LNCaP clone FGC (cell line): ENCODE data around the gene UBE2G1.
"Not testable (repeated sequence)": the region's sequence is repeated elsewhere in the genome, so short reads cannot be mapped to it uniquely, and the experiment has no call there.

Experiments used
- DNase-seq: peaks from one replicate; pipeline ENCODE4 v3.0.0-alpha.2; 2011; ENCODE audit warnings: low read depth
- H3K4me3 ChIP-seq: 2 replicates; pipeline ENCODE4 v1.5.1; 2011; ENCODE audit warnings: mild to moderate bottlenecking, low read depth, low read length, control low read depth
- TF ChIP-seq, protein P1 (sequence below): IDR thresholded peaks from 2 replicates; pipeline ENCODE4 v1.5.1; 2012; ENCODE audit warnings: mild to moderate bottlenecking; ENCODE audit not compliant: control insufficient read depth, insufficient read depth; ENCODE audit errors: extremely low read depth

The UBE2G1 gene

DNA sequence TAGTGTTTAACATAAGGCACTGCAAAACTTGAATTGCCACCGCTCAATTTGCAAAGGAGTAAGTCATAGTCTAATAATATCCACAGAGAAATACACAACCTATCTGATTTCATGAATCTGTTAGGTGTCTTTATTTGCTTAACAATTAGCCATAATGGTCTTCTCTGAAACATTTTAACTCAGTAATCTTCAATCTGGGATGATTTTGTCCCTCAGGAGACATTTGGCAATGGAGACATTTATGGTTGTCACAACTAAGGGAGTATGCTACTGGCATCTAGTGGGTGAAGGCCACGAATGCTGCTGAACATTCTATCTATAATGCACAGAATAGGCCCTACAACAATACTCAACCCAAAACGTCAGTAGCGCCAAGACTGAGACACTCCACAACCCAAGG lies 4.3 kb downstream of the UBE2G1 start:
- TF ChIP-seq, protein P1, sequence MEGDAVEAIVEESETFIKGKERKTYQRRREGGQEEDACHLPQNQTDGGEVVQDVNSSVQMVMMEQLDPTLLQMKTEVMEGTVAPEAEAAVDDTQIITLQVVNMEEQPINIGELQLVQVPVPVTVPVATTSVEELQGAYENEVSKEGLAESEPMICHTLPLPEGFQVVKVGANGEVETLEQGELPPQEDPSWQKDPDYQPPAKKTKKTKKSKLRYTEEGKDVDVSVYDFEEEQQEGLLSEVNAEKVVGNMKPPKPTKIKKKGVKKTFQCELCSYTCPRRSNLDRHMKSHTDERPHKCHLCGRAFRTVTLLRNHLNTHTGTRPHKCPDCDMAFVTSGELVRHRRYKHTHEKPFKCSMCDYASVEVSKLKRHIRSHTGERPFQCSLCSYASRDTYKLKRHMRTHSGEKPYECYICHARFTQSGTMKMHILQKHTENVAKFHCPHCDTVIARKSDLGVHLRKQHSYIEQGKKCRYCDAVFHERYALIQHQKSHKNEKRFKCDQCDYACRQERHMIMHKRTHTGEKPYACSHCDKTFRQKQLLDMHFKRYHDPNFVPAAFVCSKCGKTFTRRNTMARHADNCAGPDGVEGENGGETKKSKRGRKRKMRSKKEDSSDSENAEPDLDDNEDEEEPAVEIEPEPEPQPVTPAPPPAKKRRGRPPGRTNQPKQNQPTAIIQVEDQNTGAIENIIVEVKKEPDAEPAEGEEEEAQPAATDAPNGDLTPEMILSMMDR: peak; percentile 47
- DNase-seq: no peak
- no peak overlapping the region for H3K4me3 ChIP-seq

DNA sequence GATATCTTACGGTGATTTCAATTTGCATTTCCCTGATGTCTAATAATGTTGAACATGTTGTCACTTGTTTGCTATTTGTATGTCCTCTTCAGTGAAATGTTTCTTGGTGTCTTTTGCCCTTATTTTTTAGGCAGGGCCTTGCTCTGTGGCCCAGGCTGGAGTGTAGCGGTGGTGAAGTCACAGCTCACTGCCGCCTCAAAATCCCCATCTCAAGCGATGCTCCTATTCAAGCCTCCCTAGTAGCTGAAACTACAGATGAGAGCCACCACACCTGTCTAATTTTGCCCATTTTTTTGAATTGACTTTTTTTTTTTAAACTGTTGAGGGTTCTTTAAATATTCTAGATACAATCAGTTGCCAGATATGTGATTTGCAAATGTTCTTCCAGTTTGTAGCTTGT lies 8.3 kb downstream of the UBE2G1 start:
- no peak for DNase-seq
- no peak overlapping the region for H3K4me3 ChIP-seq
- TF ChIP-seq, protein P1: no peak

DNA sequence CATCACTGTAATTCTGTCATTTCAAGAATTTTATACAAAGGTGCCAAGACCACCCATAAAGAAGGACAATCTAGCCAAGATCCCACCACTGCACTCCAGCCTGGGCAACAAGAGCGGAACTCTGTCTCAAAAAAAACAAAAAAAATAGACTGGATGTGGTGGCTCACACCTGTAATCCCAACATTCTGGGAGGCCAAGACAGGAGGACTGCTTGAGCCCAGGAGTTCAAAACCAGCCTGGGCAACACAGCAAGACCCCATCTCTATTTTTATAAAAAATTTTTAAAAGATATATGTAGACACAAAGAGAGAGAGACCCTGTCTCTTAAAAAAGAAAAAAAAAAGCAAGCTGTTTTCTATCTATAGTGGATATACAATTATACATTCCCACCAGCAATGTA lies 8.8 kb downstream of the UBE2G1 start:
- TF ChIP-seq, protein P1: no peak
- DNase-seq: no peak
- no peak overlapping the region for H3K4me3 ChIP-seq

DNA sequence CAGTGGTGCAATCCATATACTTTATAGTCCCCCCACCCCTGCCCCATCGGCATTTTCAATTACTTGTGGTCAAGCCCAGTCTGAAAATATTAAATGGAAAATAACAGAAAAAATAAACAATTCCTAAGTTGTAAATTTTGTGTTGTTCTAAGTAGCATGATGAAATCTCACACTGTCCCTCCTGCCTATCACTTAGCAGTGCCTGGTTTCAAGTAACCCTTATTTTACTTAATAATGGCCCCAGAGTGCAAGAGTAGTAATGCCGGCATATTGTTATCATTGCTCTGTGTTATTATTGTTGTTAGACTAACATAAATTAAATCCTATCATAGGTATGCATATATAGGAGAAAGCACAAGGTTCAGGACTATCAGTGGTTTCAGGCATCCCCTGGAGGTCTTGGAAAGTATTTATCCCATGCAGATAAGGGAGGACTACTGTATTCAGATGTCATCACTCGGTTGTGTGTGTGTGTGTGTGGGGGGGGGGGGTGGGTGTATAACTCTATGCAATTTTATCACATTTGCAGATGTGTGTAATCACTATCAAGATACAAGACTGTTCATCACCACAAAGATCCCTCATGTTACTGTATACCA lies 9.3 kb downstream of the UBE2G1 start:
- TF ChIP-seq, protein P1: no peak
- no peak overlapping the region for H3K4me3 ChIP-seq
- no peak for DNase-seq

DNA sequence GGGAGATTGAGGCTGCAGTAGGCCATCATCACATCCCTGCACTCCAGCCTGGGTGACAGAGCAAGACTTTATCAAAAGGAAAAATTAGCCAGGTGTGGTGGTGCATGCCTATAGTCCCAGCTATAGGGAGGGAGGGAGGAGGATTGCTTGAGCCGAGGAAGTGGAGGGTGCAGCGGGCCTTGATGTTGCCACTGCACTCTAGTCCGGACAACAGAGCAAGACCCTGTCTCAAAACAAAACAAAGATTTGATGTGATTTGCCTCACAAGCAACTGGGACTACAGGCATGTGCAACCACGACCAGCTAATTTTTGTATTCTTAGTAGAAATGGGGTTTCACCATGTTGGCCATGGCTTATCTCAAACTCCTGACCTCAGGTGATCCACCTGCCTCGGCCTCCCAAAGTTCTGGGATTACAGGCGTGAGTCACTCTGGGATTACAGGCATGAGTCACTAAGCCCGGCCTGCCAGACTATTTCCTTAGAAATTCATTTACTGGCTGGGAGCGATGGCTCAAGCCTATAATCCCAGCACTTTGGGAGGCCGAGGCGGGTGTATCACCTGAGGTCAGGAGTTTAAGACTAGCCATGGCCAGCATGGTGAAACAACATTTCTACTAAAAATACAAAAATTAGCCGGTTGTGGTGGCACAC lies 11.5 kb downstream of the UBE2G1 start:
- TF ChIP-seq, protein P1: no peak
- DNase-seq: no peak
- H3K4me3 ChIP-seq: no peak overlapping the region

DNA sequence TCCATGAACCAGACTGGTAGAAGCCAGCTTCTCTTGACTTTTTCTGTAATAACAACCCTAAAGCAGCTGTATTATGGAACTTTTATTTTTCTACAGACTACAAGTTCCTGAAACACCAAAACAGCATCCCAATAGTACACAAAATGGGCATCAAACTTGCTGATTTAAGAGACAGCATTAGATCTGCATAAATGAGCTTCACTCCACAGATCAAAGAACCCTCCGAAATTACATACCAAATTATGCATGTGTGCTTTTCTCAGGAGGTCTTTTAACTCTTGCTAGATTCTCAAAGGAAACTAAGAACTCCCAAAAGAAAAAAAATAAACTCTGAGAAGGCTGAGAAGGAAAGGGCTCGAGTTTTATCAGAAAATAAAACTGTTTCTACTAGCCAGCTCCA lies 12.3 kb downstream of the UBE2G1 start:
- DNase-seq: no peak
- no peak overlapping the region for H3K4me3 ChIP-seq
- TF ChIP-seq, protein P1: no peak

DNA sequence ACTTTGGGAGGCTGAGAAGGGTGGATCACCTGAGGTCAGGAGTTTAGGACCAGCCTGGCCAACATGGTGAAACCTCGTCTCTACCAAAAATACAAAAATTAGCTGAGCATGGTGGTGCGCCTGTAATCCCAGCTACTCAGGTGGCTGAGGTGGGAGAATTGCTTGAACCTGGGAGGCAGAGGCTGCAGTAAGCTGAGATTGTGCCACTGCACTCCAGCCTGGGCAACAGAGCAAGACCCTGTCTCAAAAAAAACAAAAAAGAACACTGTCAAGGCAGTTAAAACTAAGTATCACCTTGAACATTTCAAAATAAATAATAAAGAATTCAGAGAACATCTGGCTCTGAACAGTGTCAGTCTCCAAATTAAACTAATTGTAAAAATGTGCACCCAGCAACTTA lies 16.3 kb downstream of the UBE2G1 start:
- H3K4me3 ChIP-seq, DNase-seq: not testable (repeated sequence)
